Measurements from ENCODE around the gene TSPAN33. TPM values are rescaled to one million over a fixed set of nuclear protein-coding genes. Genes with fewer than 3 reads are reported as not detected.
"Not testable (repeated sequence)": the region's sequence is repeated elsewhere in the genome, so short reads cannot be mapped to it uniquely, and the experiment has no call there.

Gene TSPAN33
- total RNA-seq, 3 donors from 2014 or later: 6.2 to 10.6 (median 9.4) TPM

- ATAC-seq (no peak), DNase-seq (no peak)
- peaks cover 9% of the 10 kb centered on the region for H3K27me3 Mint-ChIP-seq (ENCODE audit: low read depth)
- no peak overlapping the region for H3K4me3 Mint-ChIP-seq
- no peaks in the 10 kb centered on the region for H3K4me1 Mint-ChIP-seq (ENCODE audit: low read depth)
- H3K36me3 Mint-ChIP-seq (ENCODE audit: insufficient read depth): no peaks in the 10 kb centered on the region
- no peaks in the 10 kb centered on the region for H3K9me3 Mint-ChIP-seq
These were observed 57.7 kb downstream of the TSPAN33 start for GRCh38 chr7:129202058-129202777.

- DNase-seq: no peak
- Mint-ChIP-seq H3K9me3 (no peaks in the 10 kb centered on the region), H3K27me3 (ENCODE audit: low read depth) (peaks cover 8% of the 10 kb centered on the region), H3K36me3 (ENCODE audit: insufficient read depth) (no peaks in the 10 kb centered on the region), H3K4me1 (ENCODE audit: low read depth) (no peaks in the 10 kb centered on the region), H3K4me3 (no peak overlapping the region)
- no peak for ATAC-seq
These were observed 58.7 kb downstream of the TSPAN33 start for GRCh38 chr7:129203050-129203741.

GRCh38 chr7:129205126-129205818 is 60.8 kb downstream of the TSPAN33 start:
- peaks cover 7% of the 10 kb centered on the region for H3K27me3 Mint-ChIP-seq (ENCODE audit: low read depth)
- DNase-seq: no peak

GRCh38 chr7:129205987-129206785 is 61.7 kb downstream of the TSPAN33 start:
- Mint-ChIP-seq H3K27me3 (ENCODE audit: low read depth) (peaks cover 4% of the 10 kb centered on the region), H3K4me1 (ENCODE audit: low read depth) (no peaks in the 10 kb centered on the region), H3K4me3 (no peak overlapping the region), H3K9me3 (no peaks in the 10 kb centered on the region), H3K36me3 (ENCODE audit: insufficient read depth) (no peaks in the 10 kb centered on the region)
- no peak for DNase-seq
- no peak for ATAC-seq

More at GRCh38 chr7:129205126-129205818, 60.8 kb downstream of the TSPAN33 start:
- no peak overlapping the region for H3K4me3 Mint-ChIP-seq
- H3K4me1 Mint-ChIP-seq (ENCODE audit: low read depth): no peaks in the 10 kb centered on the region
- no peak for ATAC-seq
- no peaks in the 10 kb centered on the region for H3K9me3 Mint-ChIP-seq
- no peaks in the 10 kb centered on the region for H3K36me3 Mint-ChIP-seq (ENCODE audit: insufficient read depth)

GRCh38 chr7:129208667-129209066 is 64.2 kb downstream of the TSPAN33 start:
- Mint-ChIP-seq H3K36me3 (ENCODE audit: insufficient read depth) (no peaks in the 10 kb centered on the region), H3K9me3 (no peaks in the 10 kb centered on the region), H3K27me3 (ENCODE audit: low read depth) (no peaks in the 10 kb centered on the region), H3K4me3 (no peak overlapping the region), H3K4me1 (ENCODE audit: low read depth) (no peaks in the 10 kb centered on the region)
- no peak for DNase-seq
- no peak for ATAC-seq

GRCh38 chr7:129209067-129209926 is 64.8 kb downstream of the TSPAN33 start:
- H3K36me3 Mint-ChIP-seq (ENCODE audit: insufficient read depth): no peaks in the 10 kb centered on the region
- H3K27me3 Mint-ChIP-seq (ENCODE audit: low read depth): no peaks in the 10 kb centered on the region
- no peaks in the 10 kb centered on the region for H3K4me1 Mint-ChIP-seq (ENCODE audit: low read depth)
- DNase-seq (no peak), ATAC-seq (no peak)
- no peaks in the 10 kb centered on the region for H3K9me3 Mint-ChIP-seq
- no peak overlapping the region for H3K4me3 Mint-ChIP-seq

GRCh38 chr7:129210256-129210988 is 65.9 kb downstream of the TSPAN33 start:
- H3K4me3 Mint-ChIP-seq: no peak overlapping the region
- ATAC-seq (peak; percentile 88 to 90), DNase-seq (peak; percentile 58)
- no peaks in the 10 kb centered on the region for H3K4me1 Mint-ChIP-seq (ENCODE audit: low read depth)
- no peaks in the 10 kb centered on the region for H3K27me3 Mint-ChIP-seq (ENCODE audit: low read depth)
- H3K9me3 Mint-ChIP-seq: no peaks in the 10 kb centered on the region
- no peaks in the 10 kb centered on the region for H3K36me3 Mint-ChIP-seq (ENCODE audit: insufficient read depth)

GRCh38 chr7:129210989-129211312 is 66.4 kb downstream of the TSPAN33 start:
- Mint-ChIP-seq H3K36me3 (ENCODE audit: insufficient read depth) (no peaks in the 10 kb centered on the region), H3K27me3 (ENCODE audit: low read depth) (no peaks in the 10 kb centered on the region), H3K9me3 (no peaks in the 10 kb centered on the region), H3K4me1 (ENCODE audit: low read depth) (no peaks in the 10 kb centered on the region), H3K4me3 (no peak overlapping the region)
- no peak for ATAC-seq
- DNase-seq: no peak

- ATAC-seq (no peak), DNase-seq (no peak)
- H3K4me3 Mint-ChIP-seq: no peak overlapping the region
- peaks cover 2% of the 10 kb centered on the region for H3K27me3 Mint-ChIP-seq (ENCODE audit: low read depth)
- no peaks in the 10 kb centered on the region for H3K4me1 Mint-ChIP-seq (ENCODE audit: low read depth)
- no peaks in the 10 kb centered on the region for H3K36me3 Mint-ChIP-seq (ENCODE audit: insufficient read depth)
- H3K9me3 Mint-ChIP-seq: no peaks in the 10 kb centered on the region
These were observed 67.6 kb downstream of the TSPAN33 start for GRCh38 chr7:129212126-129212525.

GRCh38 chr7:129212596-129212995 is 68.1 kb downstream of the TSPAN33 start:
- Mint-ChIP-seq H3K9me3 (no peaks in the 10 kb centered on the region), H3K27me3 (ENCODE audit: low read depth) (peaks cover 4% of the 10 kb centered on the region), H3K4me3 (no peak overlapping the region), H3K4me1 (ENCODE audit: low read depth) (no peaks in the 10 kb centered on the region), H3K36me3 (ENCODE audit: insufficient read depth) (no peaks in the 10 kb centered on the region)
- DNase-seq (no peak), ATAC-seq (no peak)

GRCh38 chr7:129213828-129214227 is 69.3 kb downstream of the TSPAN33 start:
- no peaks in the 10 kb centered on the region for H3K36me3 Mint-ChIP-seq (ENCODE audit: insufficient read depth)
- ATAC-seq (no peak), DNase-seq (no peak)
- H3K4me1 Mint-ChIP-seq (ENCODE audit: low read depth): no peaks in the 10 kb centered on the region
- no peak overlapping the region for H3K4me3 Mint-ChIP-seq
- peaks cover 4% of the 10 kb centered on the region for H3K27me3 Mint-ChIP-seq (ENCODE audit: low read depth)
- H3K9me3 Mint-ChIP-seq: no peaks in the 10 kb centered on the region

- not testable (repeated sequence) for DNase-seq; H3K4me3 Mint-ChIP-seq; H3K9me3 Mint-ChIP-seq; ATAC-seq; H3K27me3 Mint-ChIP-seq (ENCODE audit: low read depth); H3K36me3 Mint-ChIP-seq (ENCODE audit: insufficient read depth); H3K4me1 Mint-ChIP-seq (ENCODE audit: low read depth)
These were observed 71.2 kb downstream of the TSPAN33 start for GRCh38 chr7:129215691-129216090.

- not testable (repeated sequence) for H3K36me3 Mint-ChIP-seq (ENCODE audit: insufficient read depth); H3K4me3 Mint-ChIP-seq; H3K9me3 Mint-ChIP-seq; H3K27me3 Mint-ChIP-seq (ENCODE audit: low read depth); DNase-seq; ATAC-seq; H3K4me1 Mint-ChIP-seq (ENCODE audit: low read depth)
These were observed 71.7 kb downstream of the TSPAN33 start for GRCh38 chr7:129216101-129216715.

Data from activated T-cell treated with anti-CD3 and anti-CD28 coated beads, Interleukin-2, amount 50 U/mL, for 4 hours (primary cell).